Brain microvascular endothelial cell (primary cell): ENCODE measurements around the gene HABP4.

ENCODE experiments used
- DNase-seq: peaks from one replicate; pipeline ENCODE4 v3.0.0-alpha.2; 2020
- H3K27ac ChIP-seq: fragments of 250-450 bp; sonication (Bioruptor Pico); 2 replicates; pipeline ENCODE4 v1.5.1; 2020; ENCODE audit warnings: mild to moderate bottlenecking, moderate library complexity
- H3K27me3 ChIP-seq: fragments of 250-450 bp; sonication (Bioruptor Pico); replicated peaks from 2 replicates; pipeline ENCODE4 v1.5.1; 2020; ENCODE audit warnings: mild to moderate bottlenecking
- H3K36me3 ChIP-seq: fragments of 250-450 bp; sonication (Bioruptor Pico); replicated peaks from 2 replicates; pipeline ENCODE4 v1.5.1; 2020; ENCODE audit warnings: mild to moderate bottlenecking
- H3K4me3 ChIP-seq: 2 replicates; pipeline ENCODE4 v1.5.1; 2011; ENCODE audit warnings: low read depth, mild to moderate bottlenecking, control low read depth, low read length, moderate library complexity
- CTCF ChIP-seq: IDR thresholded peaks from 2 replicates; pipeline ENCODE4 v1.5.1; 2011; ENCODE audit warnings: low read depth, mild to moderate bottlenecking, moderate library complexity, low read length, control low read depth, inconsistent platforms; ENCODE audit errors: missing control alignments
- in situ Hi-C: cut with HindIII; loops from 2 replicates; pipeline ENCODE4 v1.10.0; 2017; ENCODE audit warnings: low sequenced_read_pairs, low pct_ligation_motif_present

Gene HABP4

GRCh38 chr9:96429732-96430131 lies 20.2 kb upstream of the HABP4 start:
- in situ Hi-C loops: no loop called here
- no peak for TF ChIP-seq CTCF

GRCh38 chr9:96430377-96430776 lies 19.6 kb upstream of the HABP4 start:
- Histone ChIP-seq H3K4me3 (no peak overlapping the region), H3K27ac (no peak overlapping the region), H3K36me3 (no peaks in the 10 kb centered on the region), H3K27me3 (no peaks in the 10 kb centered on the region)
- DNase-seq: no peak
- in situ Hi-C loops: no loop called here
- TF ChIP-seq CTCF: no peak

More at GRCh38 chr9:96429732-96430131, 20.2 kb upstream of the HABP4 start:
- H3K36me3 ChIP-seq: no peaks in the 10 kb centered on the region
- H3K27me3 ChIP-seq: no peaks in the 10 kb centered on the region
- no peak for DNase-seq
- no peak overlapping the region for H3K27ac ChIP-seq
- H3K4me3 ChIP-seq: no peak overlapping the region

GRCh38 chr9:96435345-96435744 lies 14.6 kb upstream of the HABP4 start:
- H3K4me3 ChIP-seq: no peak overlapping the region
- TF ChIP-seq CTCF: no peak
- no peaks in the 10 kb centered on the region for H3K36me3 ChIP-seq
- H3K27me3 ChIP-seq: no peaks in the 10 kb centered on the region
- no peak overlapping the region for H3K27ac ChIP-seq
- in situ Hi-C loops: no loop called here
- DNase-seq: no peak

GRCh38 chr9:96436063-96436455 lies 13.9 kb upstream of the HABP4 start:
- Histone ChIP-seq H3K36me3 (no peaks in the 10 kb centered on the region), H3K4me3 (no peak overlapping the region), H3K27ac (no peak overlapping the region), H3K27me3 (no peaks in the 10 kb centered on the region)
- TF ChIP-seq CTCF: no peak
- in situ Hi-C loops: no loop called here
- no peak for DNase-seq

GRCh38 chr9:96436456-96437126 lies 13.4 kb upstream of the HABP4 start:
- TF ChIP-seq CTCF: no peak
- Histone ChIP-seq H3K27me3 (no peaks in the 10 kb centered on the region), H3K36me3 (no peaks in the 10 kb centered on the region), H3K4me3 (no peak overlapping the region), H3K27ac (no peak overlapping the region)
- DNase-seq: no peak
- in situ Hi-C loops: no loop called here

GRCh38 chr9:96437454-96437853 lies 12.5 kb upstream of the HABP4 start:
- Histone ChIP-seq H3K27me3 (no peaks in the 10 kb centered on the region), H3K4me3 (no peak overlapping the region), H3K27ac (no peak overlapping the region), H3K36me3 (no peaks in the 10 kb centered on the region)
- no peak for TF ChIP-seq CTCF
- in situ Hi-C loops: no loop called here
- no peak for DNase-seq
